Stimulated activated CD4-positive, alpha-beta T cell treated with anti-CD3 and anti-CD28 coated beads, Interleukin-1b, Interleukin-23, amount 100 ng/mL, for 1 hour (primary cell): ENCODE data around the gene KRTAP2-4.
"Not testable (repeated sequence)": the region's sequence is repeated elsewhere in the genome, so short reads cannot be mapped to it uniquely, and the experiment has no call there.

Source experiments
- DNase-seq, 2 donors: peaks; one replicate each; pipeline ENCODE4 v3.0.0-alpha.2; 2020; ENCODE audit warnings: low read depth in 2 of 2

Gene KRTAP2-4

DNA sequence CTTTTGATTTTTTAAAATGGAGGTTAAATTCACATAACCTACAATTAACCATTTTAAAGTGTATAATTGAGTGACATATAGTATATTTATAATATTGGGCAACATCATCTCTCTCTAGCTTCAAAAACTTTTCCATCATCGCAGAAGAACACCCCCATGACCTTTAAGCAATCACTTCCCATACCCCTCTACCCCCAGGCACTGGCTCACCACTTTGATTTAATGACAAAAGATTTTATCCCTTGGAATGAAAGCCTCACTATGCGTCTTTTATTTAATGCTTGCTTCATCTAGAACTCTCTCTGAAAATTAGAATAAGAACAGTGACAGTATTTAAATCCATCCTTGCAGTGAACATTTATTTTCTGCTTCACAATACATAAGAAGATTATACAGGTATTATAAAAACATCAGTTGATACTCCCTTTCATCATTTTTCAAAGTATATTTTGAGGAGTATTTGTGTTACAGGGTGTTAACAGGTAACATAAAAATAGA lies 27.8 kb downstream of the KRTAP2-4 start:
- DNase-seq: no peak

DNA sequence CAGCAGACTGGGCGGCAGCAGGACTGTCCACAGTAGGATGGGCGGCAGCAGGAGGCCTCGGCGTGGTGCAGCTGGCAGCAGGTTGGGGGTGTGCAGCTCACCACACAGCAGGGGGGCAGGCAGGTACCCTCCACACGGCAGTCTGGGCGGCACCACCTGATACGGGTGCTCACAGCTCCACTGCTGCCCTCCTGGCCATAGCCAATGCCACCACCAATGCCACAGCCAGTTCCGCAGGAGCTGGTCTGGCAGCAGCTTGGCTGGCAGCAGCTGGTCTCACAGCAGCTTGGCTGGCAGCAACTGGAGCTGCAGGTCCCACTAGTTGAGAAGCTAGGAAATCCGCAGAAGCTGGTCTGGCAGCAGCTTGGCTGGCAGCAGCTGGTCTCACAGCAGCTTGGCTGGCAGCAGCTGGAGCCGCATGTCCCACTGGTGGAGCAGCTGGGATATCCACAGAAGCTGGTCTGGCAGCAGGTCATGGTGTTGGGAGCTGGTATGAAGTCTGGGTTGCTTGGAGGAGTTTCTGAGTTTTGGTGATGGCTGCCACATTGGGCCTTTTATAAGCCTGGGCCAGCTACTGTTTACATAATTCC lies 31.2 kb downstream of the KRTAP2-4 start, which contains the start of gene KRTAP1-3:
Gene KRTAP1-3, minus strand, starts transcription at position 529 of the 590 bp plus-strand sequence. Its CDS starts 53 bp downstream, at position 476.
- not testable (repeated sequence) for DNase-seq

DNA sequence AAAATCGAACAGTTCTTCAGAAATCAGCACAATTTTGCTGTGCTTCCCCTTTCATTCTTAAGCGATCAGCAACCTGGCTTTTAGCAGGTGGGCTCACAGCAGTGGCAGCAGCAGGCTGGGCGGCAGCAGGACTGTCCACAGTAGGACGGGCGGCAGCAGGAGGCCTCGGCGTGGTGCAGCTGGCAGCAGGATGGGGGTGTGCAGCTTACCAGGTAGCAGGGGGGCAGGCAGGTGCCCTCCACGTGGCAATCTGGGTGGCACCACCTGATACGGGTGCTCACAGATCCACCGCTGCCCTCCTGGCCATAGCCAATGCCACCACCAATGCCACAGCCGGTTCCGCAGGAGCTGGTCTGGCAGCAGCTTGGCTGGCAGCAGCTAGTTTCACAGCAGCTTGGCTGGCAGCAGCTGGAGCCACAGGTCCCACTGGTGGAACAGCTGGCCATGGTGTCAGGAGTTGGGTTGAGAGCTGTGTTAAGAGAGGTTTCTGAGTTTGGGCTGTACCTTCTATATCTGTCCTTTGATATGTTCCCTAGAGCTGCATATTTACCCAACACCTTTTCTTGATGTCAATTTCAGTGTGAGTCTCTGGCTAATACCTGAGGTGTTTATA lies 35.9 kb downstream of the KRTAP2-4 start, which contains the start of gene KRTAP1-4:
Gene KRTAP1-4, minus strand, starts transcription at position 563 of the 613 bp plus-strand sequence. Its CDS starts 117 bp downstream, at position 446.
- no peak for DNase-seq

DNA sequence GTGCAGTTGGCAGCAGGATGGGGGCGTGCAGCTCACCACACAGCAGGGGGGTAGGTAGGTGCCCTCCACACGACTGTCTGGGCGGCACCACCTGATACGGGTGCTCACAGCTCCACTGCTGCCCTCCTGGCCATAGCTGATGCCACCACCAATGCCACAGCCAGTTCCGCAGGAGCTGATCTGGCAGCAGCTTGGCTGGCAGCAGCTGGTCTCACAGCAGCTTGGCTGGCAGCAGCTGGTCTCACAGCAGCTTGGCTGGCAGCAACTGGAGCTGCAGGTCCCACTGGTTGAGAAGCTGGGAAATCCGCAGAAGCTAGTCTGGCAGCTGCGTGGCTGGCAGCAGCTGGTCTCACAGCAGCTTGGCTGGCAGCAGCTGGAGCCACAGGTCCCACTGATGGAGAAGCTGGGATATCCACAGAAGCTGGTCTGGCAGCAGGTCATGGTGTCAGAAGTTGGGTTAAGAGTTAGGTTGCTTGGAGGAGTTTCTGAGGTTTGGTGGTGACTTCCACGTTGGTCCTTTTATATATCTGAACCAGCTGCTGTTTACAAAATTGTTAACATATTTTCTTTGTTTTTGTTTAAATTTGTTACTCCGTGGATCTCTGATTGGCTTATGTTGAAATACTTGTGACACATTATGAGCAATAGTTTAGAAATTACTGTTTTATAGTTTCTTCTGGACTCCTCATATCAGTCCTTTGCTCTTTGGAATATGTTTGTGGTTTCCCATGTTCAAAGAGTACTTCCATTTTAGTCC lies 38.8 kb downstream of the KRTAP2-4 start, which contains the start of gene KRTAP1-5:
Gene KRTAP1-5, minus strand, starts transcription at position 494 of the 757 bp plus-strand sequence. Its CDS starts 53 bp downstream, at position 441.
- no peak for DNase-seq

DNA sequence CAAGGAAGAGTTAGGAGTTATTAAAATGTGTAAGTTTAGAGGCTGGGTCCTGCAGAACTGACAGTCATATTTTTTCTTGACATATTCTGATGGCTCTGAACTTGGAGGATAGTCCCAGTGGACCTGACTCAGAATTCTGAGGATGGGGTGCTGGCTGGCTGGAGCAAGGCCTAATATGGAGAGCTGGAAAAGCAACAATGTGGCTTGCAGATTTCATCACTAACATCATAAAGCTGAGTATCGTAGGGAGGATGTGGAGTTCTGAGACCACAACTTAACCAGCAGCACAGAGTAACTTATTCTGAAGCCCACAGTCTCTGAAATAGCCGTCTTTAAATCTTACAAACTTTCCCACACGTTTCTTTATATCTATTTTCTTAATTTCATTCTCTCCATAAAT lies 41.0 kb downstream of the KRTAP2-4 start:
- no peak for DNase-seq

DNA sequence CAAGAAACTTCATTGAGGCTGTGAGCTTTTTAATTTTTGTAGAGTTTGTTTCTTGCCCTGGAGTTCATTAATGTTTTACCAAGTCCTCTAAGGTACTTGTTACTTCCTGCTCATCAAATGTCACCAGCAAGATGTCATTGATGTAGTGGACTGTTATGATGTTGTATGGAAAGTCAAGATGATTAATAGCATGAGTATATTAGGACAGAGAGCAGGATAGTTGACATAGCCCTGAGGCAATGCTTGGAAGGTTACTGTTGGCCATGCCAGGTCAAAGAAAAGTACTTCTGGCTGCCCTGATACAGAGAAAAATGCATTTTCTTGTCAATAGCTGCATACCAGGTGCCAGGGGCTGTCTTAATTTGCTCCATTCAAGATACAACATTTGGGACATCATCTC lies 45.3 kb downstream of the KRTAP2-4 start:
- no peak for DNase-seq

DNA sequence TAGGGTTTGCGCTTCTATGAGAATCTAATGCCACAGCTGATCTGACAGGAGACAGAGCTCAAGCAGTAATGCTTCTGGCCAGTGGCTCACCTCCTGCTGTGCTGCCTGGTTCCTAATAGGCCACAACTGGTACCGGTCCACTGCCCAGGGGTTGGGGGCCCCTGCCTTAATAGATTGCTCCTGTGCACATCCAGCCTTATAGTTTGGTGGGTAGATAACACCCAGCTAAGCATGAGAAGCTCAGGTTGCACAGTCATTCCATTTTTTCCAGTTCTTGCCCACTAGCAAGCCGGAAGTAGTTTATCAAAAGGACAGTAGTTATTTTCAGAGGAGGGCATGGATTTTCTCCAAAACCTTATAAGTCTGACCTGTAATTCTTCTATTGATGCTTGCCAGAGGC lies 46.3 kb downstream of the KRTAP2-4 start:
- no peak for DNase-seq

DNA sequence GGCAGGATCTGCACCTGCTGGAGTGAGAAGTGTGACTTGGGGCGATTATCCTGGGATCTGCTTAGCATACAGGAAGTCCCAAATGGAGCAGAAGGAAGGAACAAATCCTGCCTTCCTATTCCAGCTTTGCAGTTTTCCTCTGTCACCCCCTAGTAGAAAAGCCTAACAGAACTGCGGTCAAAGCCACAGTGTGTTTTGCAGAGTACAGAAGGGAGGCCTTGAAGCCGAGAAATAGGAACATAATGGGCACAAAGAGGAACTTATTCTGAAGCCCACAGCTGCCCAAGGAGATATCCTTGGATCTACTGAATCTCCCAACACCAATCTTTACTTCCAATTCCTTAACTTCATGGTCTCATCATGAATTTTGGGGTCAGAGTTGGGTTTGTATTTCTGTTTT lies 47.1 kb downstream of the KRTAP2-4 start:
- DNase-seq: no peak

DNA sequence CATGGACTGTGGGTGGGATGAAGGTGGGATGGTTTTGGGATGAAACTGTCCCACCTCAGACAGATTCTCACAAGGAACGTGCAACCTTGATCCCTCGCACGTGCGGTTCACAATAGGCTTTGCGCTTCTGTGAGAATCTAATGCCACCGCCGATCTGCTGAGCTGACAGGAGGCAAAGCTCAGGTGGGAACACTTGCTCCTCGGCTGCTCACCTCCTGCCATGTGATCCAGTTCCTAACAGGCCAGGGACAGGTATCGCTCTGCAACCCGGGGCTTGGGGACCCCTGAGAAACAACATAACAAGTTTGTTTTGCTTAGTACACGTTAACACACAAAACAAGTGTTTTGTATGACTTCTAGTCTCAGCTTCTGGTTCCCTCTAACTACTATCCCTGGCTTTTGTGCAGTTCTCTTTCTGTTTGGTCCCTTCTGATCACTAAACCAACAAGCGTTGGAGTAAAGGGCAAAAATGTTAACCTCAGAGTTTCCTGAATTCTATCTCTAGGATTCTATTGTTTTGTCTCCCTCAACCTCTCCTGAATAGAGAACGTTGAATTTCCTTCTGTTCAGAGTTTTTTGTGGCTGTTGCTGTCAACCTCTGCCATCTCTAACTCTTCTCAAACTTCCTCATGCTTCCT lies 49.0 kb downstream of the KRTAP2-4 start:
- no peak for DNase-seq

DNA sequence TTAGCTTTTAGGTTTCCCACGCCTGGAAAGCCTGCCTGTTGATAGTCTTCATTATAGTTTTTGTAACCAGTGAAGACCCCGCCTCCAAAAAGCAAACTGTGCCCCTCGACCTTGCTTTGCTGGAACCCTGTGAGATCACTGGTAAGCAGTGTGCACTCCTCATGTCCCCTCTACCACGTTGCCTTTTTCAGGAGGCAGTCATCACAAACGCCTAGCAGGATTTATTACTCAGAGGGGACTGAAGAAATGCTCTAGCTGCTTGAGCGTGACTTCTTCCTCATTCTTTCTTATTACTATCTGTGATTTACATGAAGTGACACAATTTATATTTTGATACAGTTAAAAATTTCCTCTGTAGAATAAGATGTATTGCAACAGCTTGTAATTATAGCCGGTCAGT lies 50.2 kb downstream of the KRTAP2-4 start:
- no peak for DNase-seq
